Uterus (tissue), 2 donors: ENCODE data around the gene GRIK5.

Experiments used
- CTCF ChIP-seq, 4 experiments: fragments of 200-600 bp in 2 of 4; fragments of 450-650 bp in 2 of 4; sonication (generic) in 2 of 4; IDR thresholded peaks; one replicate each; pipeline ENCODE4 v1.5.1; 2016 to 2019; ENCODE audit warnings: antibody characterized with exemption in 4 of 4, mild to moderate bottlenecking in 2 of 4, moderate library complexity in 1 of 4
- POLR2A ChIP-seq, 2 donors: fragments of 450-650 bp; IDR thresholded peaks; one replicate each; pipeline ENCODE4 v1.6.1; 2016; ENCODE audit warnings: antibody characterized with exemption in 2 of 2, mild to moderate bottlenecking in 1 of 2, moderate library complexity in 1 of 2

GRCh38 chr19:42092350-42092749 is 22.3 kb upstream of the GRIK5 start:
- TF ChIP-seq CTCF (IDR thresholded peaks at IDR 0.05) = peak; percentile 4 to 45 (median 18)
- no peak for TF ChIP-seq POLR2A (IDR thresholded peaks at IDR 0.05)
